ENCODE measurements around the gene FAF1. TPM values are rescaled to one million over a fixed set of nuclear protein-coding genes. Genes with fewer than 3 reads are reported as not detected.

FAF1 gene
- total and polyA plus RNA-seq, 2 of the 8 experiments (the other 6 are each of a cell fraction or from before 2014, with no cell fraction given): 10.8 to 65.9 TPM

DNA sequence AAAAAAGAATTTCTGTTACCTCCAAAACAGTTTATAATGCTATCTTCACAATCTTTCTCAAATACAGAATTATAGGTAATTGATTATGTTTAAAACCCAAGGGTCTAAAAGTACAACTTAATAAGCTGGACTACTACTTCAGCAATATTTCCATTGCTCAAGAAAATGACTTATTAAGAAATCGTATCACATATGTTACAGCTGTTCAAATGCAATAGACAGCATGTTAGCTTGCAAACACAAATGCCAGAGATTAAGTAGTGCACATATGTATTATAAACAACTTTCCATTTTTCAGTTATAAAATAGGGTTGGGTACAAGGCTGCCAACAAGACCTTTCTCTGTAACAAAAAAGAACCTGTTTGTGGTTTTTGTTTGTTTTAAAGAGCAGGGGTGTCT lies 325.8 kb downstream of the FAF1 start (continued):
- TF ChIP-seq, protein P1, sequence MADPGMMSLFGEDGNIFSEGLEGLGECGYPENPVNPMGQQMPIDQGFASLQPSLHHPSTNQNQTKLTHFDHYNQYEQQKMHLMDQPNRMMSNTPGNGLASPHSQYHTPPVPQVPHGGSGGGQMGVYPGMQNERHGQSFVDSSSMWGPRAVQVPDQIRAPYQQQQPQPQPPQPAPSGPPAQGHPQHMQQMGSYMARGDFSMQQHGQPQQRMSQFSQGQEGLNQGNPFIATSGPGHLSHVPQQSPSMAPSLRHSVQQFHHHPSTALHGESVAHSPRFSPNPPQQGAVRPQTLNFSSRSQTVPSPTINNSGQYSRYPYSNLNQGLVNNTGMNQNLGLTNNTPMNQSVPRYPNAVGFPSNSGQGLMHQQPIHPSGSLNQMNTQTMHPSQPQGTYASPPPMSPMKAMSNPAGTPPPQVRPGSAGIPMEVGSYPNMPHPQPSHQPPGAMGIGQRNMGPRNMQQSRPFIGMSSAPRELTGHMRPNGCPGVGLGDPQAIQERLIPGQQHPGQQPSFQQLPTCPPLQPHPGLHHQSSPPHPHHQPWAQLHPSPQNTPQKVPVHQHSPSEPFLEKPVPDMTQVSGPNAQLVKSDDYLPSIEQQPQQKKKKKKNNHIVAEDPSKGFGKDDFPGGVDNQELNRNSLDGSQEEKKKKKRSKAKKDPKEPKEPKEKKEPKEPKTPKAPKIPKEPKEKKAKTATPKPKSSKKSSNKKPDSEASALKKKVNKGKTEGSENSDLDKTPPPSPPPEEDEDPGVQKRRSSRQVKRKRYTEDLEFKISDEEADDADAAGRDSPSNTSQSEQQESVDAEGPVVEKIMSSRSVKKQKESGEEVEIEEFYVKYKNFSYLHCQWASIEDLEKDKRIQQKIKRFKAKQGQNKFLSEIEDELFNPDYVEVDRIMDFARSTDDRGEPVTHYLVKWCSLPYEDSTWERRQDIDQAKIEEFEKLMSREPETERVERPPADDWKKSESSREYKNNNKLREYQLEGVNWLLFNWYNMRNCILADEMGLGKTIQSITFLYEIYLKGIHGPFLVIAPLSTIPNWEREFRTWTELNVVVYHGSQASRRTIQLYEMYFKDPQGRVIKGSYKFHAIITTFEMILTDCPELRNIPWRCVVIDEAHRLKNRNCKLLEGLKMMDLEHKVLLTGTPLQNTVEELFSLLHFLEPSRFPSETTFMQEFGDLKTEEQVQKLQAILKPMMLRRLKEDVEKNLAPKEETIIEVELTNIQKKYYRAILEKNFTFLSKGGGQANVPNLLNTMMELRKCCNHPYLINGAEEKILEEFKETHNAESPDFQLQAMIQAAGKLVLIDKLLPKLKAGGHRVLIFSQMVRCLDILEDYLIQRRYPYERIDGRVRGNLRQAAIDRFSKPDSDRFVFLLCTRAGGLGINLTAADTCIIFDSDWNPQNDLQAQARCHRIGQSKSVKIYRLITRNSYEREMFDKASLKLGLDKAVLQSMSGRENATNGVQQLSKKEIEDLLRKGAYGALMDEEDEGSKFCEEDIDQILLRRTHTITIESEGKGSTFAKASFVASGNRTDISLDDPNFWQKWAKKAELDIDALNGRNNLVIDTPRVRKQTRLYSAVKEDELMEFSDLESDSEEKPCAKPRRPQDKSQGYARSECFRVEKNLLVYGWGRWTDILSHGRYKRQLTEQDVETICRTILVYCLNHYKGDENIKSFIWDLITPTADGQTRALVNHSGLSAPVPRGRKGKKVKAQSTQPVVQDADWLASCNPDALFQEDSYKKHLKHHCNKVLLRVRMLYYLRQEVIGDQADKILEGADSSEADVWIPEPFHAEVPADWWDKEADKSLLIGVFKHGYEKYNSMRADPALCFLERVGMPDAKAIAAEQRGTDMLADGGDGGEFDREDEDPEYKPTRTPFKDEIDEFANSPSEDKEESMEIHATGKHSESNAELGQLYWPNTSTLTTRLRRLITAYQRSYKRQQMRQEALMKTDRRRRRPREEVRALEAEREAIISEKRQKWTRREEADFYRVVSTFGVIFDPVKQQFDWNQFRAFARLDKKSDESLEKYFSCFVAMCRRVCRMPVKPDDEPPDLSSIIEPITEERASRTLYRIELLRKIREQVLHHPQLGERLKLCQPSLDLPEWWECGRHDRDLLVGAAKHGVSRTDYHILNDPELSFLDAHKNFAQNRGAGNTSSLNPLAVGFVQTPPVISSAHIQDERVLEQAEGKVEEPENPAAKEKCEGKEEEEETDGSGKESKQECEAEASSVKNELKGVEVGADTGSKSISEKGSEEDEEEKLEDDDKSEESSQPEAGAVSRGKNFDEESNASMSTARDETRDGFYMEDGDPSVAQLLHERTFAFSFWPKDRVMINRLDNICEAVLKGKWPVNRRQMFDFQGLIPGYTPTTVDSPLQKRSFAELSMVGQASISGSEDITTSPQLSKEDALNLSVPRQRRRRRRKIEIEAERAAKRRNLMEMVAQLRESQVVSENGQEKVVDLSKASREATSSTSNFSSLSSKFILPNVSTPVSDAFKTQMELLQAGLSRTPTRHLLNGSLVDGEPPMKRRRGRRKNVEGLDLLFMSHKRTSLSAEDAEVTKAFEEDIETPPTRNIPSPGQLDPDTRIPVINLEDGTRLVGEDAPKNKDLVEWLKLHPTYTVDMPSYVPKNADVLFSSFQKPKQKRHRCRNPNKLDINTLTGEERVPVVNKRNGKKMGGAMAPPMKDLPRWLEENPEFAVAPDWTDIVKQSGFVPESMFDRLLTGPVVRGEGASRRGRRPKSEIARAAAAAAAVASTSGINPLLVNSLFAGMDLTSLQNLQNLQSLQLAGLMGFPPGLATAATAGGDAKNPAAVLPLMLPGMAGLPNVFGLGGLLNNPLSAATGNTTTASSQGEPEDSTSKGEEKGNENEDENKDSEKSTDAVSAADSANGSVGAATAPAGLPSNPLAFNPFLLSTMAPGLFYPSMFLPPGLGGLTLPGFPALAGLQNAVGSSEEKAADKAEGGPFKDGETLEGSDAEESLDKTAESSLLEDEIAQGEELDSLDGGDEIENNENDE (IDR thresholded peaks at IDR 0.05; ENCODE audit: insufficient replicate concordance, low read length): no peak
- no peak for TF ChIP-seq EZH2 (IDR thresholded peaks at IDR 0.05; ENCODE audit: low read depth, low read length, severe bottlenecking)
- TF ChIP-seq HDAC2 (IDR thresholded peaks at IDR 0.05; ENCODE audit: borderline replicate concordance in 1 of 2, low read depth in 2 of 2, low read length in 2 of 2): no peak
- no peak for TF ChIP-seq POLR2A (IDR thresholded peaks at IDR 0.05; ENCODE audit: control extremely low read depth in 1 of 2, low read depth in 2 of 2, low read length in 2 of 2)
- TF ChIP-seq BACH1 (IDR thresholded peaks at IDR 0.05; ENCODE audit: low read length): no peak
- no peak for TF ChIP-seq EP300 (IDR thresholded peaks at IDR 0.05; ENCODE audit: borderline replicate concordance in 1 of 2, low read depth in 2 of 2, low read length in 2 of 2)
- no peak for TF ChIP-seq FOSL1 (IDR thresholded peaks at IDR 0.05; ENCODE audit: insufficient read depth, low read depth, low read length)
- no peak for TF ChIP-seq TAF1 (IDR thresholded peaks at IDR 0.05; ENCODE audit: low read depth, low read length)
- no peak for TF ChIP-seq GABPA (IDR thresholded peaks at IDR 0.05; ENCODE audit: borderline replicate concordance, insufficient read depth, low read length)
- no peak for TF ChIP-seq ATF2 (IDR thresholded peaks at IDR 0.05; ENCODE audit: low read length)

Data from H1 (cell line).